Measurements from ENCODE around the gene SYNPR. TPM values are rescaled to one million over a fixed set of nuclear protein-coding genes. Genes with fewer than 3 reads are reported as not detected.

The SYNPR gene
- total RNA-seq, 1 experiment from 2014 or later, result not detected

DNA sequence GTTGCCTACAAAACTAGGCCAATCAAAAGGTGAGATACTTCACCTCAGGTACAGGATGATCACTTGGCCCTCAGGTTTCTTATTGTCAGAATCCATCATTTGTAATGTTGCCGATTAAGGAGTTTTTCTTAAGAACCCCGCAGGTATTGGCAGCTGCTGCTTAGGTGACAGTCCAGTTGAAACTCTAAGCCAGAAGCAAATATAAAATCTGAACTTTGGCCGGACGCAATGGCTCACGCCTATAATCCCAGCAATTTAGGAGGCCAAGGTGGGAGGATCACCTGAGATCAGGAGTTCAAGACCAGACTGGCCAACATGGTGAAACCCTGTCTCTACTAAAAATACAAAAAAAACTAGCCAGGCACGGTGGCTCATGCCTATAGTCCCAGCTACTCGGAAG, 331.3 kb downstream of the SYNPR start:
- H3K4me1 Mint-ChIP-seq (ENCODE audit: low read depth, unreplicated experiment), result no peaks in the 10 kb centered on the region
- no TSS peak for BruUV-seq (replicated peaks)
- H3K36me3 Mint-ChIP-seq (ENCODE audit: insufficient read depth, unreplicated experiment), result no peaks in the 10 kb centered on the region
- no peak overlapping the region for H3K4me3 Mint-ChIP-seq (ENCODE audit: unreplicated experiment)
- POLR2A ChIA-PET, result no interaction called here
- no peaks in the 10 kb centered on the region for H3K9me3 ChIP-seq
- TF ChIP-seq, protein P1, sequence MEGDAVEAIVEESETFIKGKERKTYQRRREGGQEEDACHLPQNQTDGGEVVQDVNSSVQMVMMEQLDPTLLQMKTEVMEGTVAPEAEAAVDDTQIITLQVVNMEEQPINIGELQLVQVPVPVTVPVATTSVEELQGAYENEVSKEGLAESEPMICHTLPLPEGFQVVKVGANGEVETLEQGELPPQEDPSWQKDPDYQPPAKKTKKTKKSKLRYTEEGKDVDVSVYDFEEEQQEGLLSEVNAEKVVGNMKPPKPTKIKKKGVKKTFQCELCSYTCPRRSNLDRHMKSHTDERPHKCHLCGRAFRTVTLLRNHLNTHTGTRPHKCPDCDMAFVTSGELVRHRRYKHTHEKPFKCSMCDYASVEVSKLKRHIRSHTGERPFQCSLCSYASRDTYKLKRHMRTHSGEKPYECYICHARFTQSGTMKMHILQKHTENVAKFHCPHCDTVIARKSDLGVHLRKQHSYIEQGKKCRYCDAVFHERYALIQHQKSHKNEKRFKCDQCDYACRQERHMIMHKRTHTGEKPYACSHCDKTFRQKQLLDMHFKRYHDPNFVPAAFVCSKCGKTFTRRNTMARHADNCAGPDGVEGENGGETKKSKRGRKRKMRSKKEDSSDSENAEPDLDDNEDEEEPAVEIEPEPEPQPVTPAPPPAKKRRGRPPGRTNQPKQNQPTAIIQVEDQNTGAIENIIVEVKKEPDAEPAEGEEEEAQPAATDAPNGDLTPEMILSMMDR (IDR thresholded peaks at IDR 0.05; ENCODE audit: insufficient read depth in 1 of 2, low read depth in 1 of 2, low read length in 1 of 2, severe bottlenecking in 1 of 2, unreplicated experiment in 1 of 2), result no peak
- H3K36me3 ChIP-seq (ENCODE audit: control insufficient read depth, insufficient read depth, low read length), result no peaks in the 10 kb centered on the region
- no peak overlapping the region for H3K27ac Mint-ChIP-seq (ENCODE audit: unreplicated experiment)
- H3K9me3 Mint-ChIP-seq (ENCODE audit: unreplicated experiment), result no peaks in the 10 kb centered on the region
- H3K27me3 Mint-ChIP-seq (ENCODE audit: insufficient read depth, unreplicated experiment), result no peaks in the 10 kb centered on the region
- H3K4me3 ChIP-seq (ENCODE audit: low read depth, low read length), result no peak overlapping the region
- no peaks in the 10 kb centered on the region for H3K27me3 ChIP-seq (replicated peaks; ENCODE audit: control insufficient read depth, insufficient read depth, low read length)
- intact Hi-C loops (cut with micrococcal nuclease; ENCODE audit: unreplicated experiment), result no loop called here
- CTCF ChIA-PET, result no interaction called here
- H3K4me1 ChIP-seq, result peaks cover 6% of the 10 kb centered on the region; the same call in 1 of the 2 replicates
- DNase-seq, result peak in 1 of 2 experiments; percentile 16

DNA sequence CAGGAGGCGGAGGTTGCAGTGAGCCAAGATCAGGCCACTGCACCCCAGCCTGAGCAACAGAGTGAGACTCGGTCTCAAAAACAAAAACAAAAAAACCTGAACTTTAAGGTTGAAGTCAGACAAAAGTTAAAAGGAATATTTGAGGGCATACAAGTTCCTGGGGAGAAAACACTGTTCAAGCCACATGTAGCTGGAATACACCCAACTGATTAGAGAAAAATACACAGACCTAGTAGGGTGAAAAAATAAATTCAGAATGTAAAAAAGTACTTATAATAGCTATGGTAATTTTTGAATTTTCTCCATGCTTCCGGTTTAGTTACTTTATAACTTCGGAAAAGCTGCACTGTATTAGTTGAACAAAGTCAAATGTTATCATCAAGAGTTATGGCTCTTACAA, 331.7 kb downstream of the SYNPR start:
- ChIA-PET POLR2A (no interaction called here), CTCF (no interaction called here)
- no peaks in the 10 kb centered on the region for H3K9me3 Mint-ChIP-seq (ENCODE audit: unreplicated experiment)
- intact Hi-C loops (cut with micrococcal nuclease; ENCODE audit: unreplicated experiment), result no loop called here
- no peaks in the 10 kb centered on the region for H3K9me3 ChIP-seq
- H3K4me3 ChIP-seq (ENCODE audit: low read depth, low read length), result no peak overlapping the region
- no peak overlapping the region for H3K27ac Mint-ChIP-seq (ENCODE audit: unreplicated experiment)
- peaks cover 6% of the 10 kb centered on the region; the same call in 1 of the 2 replicates for H3K4me1 ChIP-seq
- H3K36me3 ChIP-seq (ENCODE audit: control insufficient read depth, insufficient read depth, low read length), result no peaks in the 10 kb centered on the region
- TF ChIP-seq, protein P1 (IDR thresholded peaks at IDR 0.05; ENCODE audit: insufficient read depth in 1 of 2, low read depth in 1 of 2, low read length in 1 of 2, severe bottlenecking in 1 of 2, unreplicated experiment in 1 of 2), result no peak
- H3K36me3 Mint-ChIP-seq (ENCODE audit: insufficient read depth, unreplicated experiment), result no peaks in the 10 kb centered on the region
- no peaks in the 10 kb centered on the region for H3K4me1 Mint-ChIP-seq (ENCODE audit: low read depth, unreplicated experiment)
- DNase-seq, result no peak
- H3K27me3 ChIP-seq (replicated peaks; ENCODE audit: control insufficient read depth, insufficient read depth, low read length), result no peaks in the 10 kb centered on the region
- no peaks in the 10 kb centered on the region for H3K27me3 Mint-ChIP-seq (ENCODE audit: insufficient read depth, unreplicated experiment)
- no TSS peak for BruUV-seq (replicated peaks)
- no peak overlapping the region for H3K4me3 Mint-ChIP-seq (ENCODE audit: unreplicated experiment)

DNA sequence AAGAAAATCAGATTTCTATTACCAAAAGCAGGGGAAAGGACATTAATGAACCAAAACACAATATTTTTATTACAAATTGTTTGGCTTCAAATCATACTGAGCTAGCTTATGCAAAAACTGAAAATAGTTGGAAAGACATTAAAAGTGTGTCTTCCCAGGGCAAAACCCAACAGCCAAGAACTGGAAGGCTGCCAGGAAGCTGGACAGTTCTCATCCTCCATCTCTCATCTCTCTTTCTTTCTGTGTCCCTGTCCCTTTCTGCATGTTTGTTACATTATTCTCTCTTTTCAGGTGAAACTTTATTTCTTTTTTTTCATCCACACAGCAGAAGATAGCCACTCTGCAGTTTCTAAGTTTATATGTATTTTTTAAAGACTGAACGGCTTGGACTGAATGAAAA, 333.3 kb downstream of the SYNPR start:
- Mint-ChIP-seq H3K9me3 (ENCODE audit: unreplicated experiment) (no peaks in the 10 kb centered on the region), H3K4me3 (ENCODE audit: unreplicated experiment) (no peak overlapping the region), H3K27ac (ENCODE audit: unreplicated experiment) (no peak overlapping the region), H3K36me3 (ENCODE audit: insufficient read depth, unreplicated experiment) (no peaks in the 10 kb centered on the region), H3K27me3 (ENCODE audit: insufficient read depth, unreplicated experiment) (no peaks in the 10 kb centered on the region), H3K4me1 (ENCODE audit: low read depth, unreplicated experiment) (no peaks in the 10 kb centered on the region)
- TF ChIP-seq, protein P1 (IDR thresholded peaks at IDR 0.05; ENCODE audit: insufficient read depth in 1 of 2, low read depth in 1 of 2, low read length in 1 of 2, severe bottlenecking in 1 of 2, unreplicated experiment in 1 of 2), result no peak
- no peak for DNase-seq
- no peaks in the 10 kb centered on the region for H3K27me3 ChIP-seq (replicated peaks; ENCODE audit: control insufficient read depth, insufficient read depth, low read length)
- H3K36me3 ChIP-seq (ENCODE audit: control insufficient read depth, insufficient read depth, low read length), result no peaks in the 10 kb centered on the region
- H3K4me3 ChIP-seq (ENCODE audit: low read depth, low read length), result no peak overlapping the region
- peaks cover 6% of the 10 kb centered on the region; the same call in 1 of the 2 replicates for H3K4me1 ChIP-seq
- H3K9me3 ChIP-seq, result no peaks in the 10 kb centered on the region
- ChIA-PET CTCF (no interaction called here), POLR2A (no interaction called here)
- intact Hi-C loops (cut with micrococcal nuclease; ENCODE audit: unreplicated experiment), result no loop called here
- no TSS peak for BruUV-seq (replicated peaks)
